GM19372 (cell line): Measurements from ENCODE around the gene SYCE3.

Experiments
- ATAC-seq: cut with Tn5 transposase; IDR thresholded peaks from one replicate; pipeline ENCODE4 v1.9.1; 2021; ENCODE audit warnings: mild to moderate bottlenecking, low read depth, moderate library complexity; ENCODE audit not compliant: unreplicated experiment

SYCE3 gene

DNA sequence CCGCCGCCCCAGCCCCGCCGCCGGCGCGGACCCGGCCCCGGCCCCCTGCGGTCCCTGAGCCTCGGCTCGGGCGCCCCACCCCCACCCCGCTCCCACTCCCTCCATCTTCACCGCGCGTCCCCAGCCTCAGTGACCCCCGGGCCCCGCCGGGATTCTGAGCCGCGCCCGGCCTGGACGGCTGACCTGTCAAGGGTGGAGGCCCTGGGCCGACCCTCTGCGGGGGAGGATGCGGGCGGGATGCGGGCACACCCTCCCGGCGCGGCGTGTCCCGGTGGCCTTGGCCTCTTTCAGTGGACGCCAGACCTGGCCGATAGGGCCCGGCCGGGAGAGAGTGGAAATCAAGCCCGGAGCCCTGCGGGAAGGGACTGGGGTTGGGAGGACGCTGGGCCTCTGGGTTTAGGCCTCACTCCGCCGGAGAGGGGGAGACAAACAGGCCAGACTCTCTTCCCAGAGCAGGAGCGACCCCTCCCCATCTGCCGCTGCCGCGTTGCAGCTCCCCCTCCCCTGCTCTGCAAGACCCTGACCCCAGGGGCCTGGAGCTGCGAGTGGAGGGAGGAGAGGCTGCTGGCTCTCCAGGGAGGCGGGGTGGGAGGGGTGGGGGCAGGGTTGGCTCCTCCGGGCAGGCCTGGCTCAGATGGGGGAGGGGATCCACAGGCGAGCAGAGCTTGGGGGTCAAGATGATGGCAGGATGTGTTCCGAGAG is 38.4 kb upstream of the SYCE3 start:
- no peak for ATAC-seq

DNA sequence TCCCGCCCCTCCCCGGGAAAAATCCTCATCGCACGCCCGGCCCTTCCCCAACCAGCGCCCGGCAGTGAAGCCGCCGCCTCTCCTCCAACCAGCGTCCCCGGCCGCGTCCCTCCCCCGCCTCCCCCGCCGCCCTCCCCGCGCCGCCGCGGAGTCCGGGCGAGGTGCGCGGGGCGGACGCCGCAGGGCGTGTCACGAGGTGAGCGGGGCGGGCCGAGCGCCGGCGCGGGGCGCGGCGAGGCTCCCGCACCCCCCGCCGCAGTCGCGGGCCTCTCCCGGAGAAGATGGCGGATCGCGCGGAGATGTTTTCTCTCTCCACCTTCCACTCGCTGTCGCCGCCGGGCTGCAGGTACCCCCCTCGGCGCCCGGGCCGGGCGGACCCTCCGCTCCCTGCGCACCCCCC is 37.8 kb upstream of the SYCE3 start, which contains the start of gene MAPK8IP2:
TSS of gene MAPK8IP2 (plus strand) at position 256 of the 400 bp plus-strand sequence. CDS start at position 282, 26 bp downstream.
- ATAC-seq = no peak

DNA sequence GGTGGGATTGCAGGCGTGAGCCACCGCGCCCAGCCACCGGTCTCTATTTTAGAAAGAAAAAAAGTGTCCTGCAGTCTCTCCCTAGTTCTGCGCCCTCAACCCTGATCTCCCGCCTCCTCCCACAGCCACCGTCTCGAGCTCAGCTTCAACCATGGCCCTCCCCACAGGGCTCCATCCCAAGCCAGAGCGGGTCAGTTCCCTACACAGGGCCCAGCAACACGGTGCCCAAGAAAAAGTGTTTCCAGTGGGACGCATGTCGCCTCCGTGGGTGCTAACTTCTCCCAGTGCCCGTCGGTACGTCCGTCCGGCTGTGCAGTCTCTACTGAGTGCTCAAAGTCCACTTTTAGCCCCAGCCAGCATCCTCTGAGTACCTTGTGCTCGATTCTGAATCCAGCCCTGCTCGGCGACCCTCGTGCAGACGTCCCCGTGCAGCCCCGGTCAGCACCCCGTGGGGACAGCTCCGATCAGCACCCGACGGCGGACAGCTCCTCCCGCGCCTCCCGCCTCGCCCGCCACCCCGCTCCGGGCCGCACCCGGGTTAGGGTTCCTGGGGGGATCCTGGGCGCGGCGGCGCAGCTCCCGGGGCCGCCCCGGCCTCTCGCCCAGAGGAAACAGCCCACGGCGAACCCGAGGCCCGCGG is 37.2 kb upstream of the SYCE3 start:
- ATAC-seq = no peak

DNA sequence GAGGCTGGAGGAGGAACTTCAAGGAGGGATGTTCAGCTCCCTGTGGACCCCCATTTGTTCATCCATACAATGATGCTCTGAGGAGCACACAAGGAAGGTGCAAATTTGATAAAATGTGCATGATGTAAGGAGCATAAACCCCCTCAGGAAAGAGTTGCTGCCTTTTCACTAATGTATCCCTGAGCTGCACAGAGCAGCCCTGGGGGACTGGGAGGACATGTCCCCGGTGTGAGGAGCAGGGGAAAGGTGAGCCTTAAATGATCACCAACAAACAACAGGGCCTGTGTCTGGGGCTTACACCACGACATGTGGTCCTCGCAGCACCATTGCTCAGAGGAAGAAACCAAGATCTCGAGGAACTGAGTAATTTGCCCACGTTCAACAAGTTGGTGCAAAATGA is 34.4 kb upstream of the SYCE3 start:
- ATAC-seq = no peak

DNA sequence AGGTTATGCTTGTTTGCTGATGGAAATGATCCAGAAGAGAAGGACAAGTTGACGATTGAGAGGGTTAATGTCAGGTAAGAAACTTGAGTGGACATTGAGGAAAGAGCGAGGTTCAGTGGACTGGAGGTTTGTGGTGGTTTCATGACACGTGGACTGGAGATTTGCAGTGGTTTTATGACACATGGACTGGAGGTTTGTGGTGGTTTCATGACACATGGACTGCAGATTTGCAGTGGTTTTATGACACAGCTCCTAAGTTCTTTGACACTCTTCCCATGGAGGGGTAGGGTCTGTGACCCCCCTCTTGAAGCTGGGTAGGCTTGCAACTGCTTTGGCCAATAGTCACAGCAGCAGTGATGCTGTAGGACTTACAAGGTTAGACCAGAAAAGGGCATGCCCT is 32.5 kb upstream of the SYCE3 start:
- no peak for ATAC-seq

DNA sequence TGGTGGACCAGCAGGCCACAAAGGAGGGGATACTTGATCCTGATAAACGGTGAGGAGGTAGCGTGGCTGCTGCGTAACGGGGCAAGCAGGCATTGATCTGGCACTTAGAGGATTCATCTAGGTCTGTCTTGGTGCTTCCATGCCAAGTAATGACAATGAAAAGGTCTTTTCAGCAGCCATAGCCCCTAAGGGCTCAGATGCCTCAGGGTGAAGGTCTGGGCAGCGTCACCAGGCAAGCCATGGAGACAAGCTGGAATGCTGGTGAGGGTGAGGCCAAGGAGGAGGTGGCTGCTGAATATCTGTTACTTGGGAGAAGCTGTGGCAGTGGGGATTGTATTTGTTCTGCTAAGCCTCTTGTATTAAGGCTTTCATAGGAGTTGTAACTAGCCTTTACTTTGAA is 24.7 kb upstream of the SYCE3 start:
- ATAC-seq = no peak

DNA sequence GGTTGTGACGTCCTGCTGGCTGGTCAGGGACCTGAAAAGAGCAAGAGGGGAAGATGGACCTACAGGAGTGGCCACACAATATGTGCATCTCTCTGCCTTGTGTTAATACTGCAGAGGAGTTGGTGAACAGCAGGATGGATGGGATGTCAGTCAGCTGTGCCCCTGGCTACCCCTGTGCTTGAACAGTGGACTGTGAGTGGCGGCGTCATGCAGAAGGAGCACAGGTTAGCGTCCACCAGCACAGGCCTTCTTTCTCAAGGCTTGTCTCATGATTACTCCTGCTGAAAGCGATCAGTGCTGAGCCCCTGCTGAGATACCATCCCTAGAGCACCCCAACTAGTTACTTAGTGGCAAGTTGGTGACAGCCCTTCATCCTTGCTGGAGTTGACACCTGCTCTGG is 23.7 kb upstream of the SYCE3 start:
- ATAC-seq = no peak

DNA sequence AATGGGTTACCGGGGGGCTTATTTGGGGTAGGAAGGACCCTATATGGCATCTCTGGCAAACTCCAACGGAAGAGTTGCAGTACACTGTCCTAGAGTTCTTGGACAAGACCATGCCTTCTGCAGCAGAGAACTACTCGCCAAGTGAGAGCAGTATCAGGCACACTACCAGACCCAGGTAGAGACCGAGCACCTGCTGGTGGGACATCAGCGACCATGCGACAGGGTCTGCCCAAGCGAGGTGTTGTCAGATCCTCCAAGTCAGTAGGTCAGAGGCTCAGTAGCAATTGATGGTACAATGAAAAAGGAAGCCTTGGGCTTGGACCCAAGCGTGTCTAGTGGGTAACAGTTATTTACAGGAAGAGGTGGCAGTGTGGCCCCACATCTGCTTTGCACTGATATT is 23.1 kb upstream of the SYCE3 start:
- ATAC-seq = no peak

DNA sequence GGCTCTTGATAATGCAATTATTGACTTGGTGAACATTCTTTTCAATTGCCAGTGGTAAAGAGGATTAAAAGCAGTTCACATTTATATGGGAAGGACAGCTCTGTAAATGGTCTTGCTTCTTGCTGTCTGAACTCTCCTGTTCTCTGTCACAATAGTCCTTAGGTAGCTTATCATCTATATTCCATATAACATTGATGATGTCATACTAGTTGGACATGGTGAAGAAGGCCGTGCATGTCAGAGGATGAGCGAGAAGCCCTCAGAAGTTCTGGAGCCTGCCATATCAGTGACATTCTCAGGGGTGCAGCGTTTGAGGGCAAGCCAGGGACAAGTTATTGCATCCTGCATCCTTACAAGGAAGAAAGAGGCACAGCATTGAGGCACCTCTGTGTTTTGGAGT is 22.5 kb upstream of the SYCE3 start:
- no peak for ATAC-seq

DNA sequence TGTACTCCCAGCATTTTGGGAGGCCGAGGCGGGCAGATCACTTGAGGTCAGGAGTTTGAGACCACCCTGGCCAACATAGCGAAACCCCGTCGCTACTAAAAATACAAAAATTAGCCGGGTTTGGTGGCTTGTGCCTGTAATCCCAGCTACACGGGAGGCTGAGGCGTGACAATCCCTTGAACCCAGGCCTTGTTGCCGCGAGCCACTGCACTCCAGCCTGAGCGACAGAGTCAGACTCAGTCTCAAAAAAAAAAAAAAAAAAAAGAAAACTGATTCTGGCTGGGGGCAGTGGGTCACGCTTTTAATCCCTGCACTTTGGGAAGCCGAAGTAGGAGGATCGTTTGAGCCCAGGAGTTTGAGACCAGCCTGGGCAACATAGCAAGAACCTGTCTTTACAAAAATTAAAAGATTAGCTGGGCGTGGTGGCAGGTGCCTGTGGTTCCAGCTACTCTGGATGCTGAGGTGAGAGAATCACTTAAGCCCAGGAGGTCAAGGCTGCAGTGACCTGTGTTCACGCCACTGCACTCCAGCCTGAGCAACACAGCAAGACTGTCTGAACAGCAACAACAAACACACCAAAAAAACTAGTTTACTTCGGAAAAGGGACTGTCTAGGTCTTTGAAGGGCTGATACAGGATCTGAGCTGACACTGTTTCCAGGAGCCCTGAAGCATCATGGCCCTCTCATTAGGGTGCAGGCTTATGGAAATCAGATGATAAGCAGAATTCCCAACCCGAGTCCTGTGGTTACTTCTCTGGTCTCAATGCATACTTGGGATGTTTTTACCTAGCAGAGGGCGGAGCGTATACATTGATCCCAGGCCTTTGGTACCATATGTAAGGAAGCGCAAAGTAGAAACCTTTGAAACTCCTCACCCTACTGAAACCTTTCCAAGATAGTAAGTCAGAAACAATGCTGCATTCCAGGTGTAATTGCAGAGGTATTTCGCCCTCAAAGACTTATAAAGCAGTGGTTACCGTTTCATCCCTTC is 21.7 kb upstream of the SYCE3 start:
- ATAC-seq = no peak

DNA sequence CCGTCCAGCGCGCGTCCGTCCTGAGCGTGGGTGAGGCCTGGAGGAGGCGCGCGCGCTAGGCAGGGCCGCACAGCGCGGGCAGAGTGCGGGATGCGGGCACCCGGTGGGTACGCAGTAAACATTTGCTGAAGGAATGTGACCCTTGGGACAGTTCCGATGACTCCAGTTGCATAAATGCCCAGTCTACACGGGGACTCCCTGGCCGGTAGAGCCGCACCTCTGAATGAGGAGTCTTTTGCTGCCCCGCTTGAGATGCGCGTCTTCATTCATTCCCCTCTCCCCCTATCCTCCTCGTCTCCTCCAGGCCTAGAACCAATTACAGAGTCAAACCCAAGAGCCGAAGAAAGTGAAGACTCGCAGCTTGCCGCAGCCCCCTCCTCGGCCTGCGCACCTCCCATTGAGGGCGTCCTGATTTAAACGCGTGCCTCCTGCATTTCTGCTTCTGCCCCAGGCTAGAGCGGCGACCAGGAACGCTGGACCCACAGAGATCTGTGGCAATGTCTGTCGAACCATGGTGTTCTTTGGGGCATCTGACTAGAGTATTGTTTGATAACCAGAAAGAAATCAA is 20.7 kb upstream of the SYCE3 start:
- peak; percentile 22 for ATAC-seq

DNA sequence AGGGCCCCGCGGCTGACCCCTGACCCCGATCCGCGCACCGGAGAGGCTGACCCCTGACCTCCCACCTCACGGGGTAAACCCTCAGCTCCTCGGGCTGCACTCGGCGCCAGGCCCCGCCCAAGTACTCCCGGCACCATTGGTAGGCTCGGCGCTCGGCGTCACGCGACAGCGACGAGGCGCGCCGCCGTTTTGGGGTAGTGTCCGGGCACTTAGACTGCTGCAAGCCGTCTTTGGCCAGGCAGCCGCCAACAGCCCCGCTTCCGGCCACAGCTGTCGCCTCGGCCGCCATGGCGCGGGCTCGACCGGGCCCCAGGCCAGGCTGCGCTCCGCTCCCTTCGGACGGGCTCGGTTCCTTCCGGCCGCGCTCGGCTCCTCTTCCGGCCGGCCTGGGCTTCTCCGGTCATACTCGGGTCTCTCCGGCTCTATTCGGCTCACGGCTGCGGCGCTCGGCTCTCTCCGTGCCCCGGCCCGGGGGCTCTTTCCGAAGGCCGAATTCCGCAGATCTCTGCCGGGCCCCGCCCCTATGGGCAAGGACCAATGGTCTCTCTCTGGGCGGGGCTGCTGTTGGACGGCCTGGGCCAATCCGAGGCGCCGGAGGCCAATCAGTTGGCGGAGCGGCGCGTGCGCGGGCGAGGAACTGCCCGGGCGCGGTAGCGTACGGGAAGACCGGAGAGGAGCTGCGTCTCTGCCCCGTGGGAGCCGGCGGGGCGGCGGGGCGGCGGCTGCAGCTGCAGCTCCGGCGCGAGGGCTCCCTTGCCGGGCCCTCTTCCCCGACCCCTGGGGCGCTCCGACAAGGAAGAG is 20.0 kb upstream of the SYCE3 start, which contains the start of gene CHKB:
TSS of gene CHKB (minus strand) at position 357 of the 801 bp plus-strand sequence. CDS start at position 289, 68 bp downstream.
- ATAC-seq = peak; percentile 89

DNA sequence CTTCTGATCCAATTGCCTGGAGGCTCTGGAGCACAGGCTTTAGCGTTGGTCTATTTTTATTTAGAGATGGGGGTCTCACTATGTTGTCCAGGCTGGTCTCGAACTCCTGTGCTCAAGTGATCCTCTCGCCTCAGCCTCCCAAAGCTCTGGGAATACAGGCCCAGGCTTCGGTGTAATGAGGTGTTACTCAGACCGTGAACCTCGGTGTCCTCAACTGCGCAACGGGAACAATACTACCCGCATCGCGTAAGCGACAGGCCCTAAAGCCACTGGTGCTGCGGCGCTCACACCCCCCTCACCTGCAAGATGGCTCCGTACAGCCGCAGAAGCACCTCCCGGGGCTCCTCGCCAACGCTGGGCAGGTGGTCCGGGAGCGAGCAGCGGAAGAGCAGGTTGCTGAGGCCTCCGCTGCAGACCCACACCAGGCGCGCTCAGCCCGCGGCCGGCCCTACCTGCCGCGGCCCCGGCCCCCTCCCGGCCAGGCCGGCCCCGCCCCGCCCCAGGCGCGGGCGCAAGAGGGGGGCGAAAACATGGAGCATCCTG is 19.3 kb upstream of the SYCE3 start:
- peak; percentile 2 for ATAC-seq

DNA sequence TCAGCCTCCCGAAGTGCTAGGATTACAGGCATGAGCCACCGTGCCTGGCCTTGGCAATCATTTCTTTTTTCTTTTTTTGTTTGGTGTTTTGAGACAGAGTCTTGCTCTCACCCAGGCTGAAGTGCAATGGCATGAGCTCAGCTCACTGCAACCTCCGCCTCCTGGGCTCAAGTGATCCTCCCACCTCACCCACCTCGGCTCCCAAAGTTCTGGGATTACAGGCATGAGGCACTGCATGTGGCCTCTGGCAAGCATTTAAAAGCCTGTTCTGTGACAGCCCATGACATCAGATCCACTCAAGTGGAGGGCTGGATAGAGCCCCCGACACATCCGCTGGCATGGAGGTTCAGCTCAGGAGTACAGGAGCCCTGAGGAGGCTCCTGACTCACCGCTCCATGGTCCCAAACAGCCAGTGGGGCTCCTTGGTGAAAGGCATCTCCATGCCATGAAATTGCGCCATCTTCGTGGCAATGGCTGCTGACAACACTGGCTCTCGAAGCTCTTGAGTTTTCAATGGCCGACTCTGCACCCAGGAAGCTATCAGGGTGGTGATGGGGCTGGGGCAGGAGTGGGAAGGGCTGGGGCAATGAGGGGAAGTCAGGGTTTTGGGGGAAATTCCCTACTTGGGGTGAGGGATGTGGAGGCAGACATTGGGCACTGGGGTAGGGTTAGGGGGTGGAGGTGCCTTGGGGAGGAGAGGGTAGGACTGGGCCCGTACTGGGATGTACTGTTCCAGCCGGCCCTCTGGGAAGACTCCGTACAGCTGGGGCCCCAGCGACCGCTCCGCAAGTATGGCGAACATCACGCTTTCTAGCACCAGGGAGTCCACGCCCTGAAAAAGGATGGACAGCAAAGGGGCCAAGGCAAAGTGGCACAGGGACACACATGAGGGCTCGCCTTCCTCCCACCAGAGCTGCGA is 18.6 kb upstream of the SYCE3 start:
- ATAC-seq = no peak

DNA sequence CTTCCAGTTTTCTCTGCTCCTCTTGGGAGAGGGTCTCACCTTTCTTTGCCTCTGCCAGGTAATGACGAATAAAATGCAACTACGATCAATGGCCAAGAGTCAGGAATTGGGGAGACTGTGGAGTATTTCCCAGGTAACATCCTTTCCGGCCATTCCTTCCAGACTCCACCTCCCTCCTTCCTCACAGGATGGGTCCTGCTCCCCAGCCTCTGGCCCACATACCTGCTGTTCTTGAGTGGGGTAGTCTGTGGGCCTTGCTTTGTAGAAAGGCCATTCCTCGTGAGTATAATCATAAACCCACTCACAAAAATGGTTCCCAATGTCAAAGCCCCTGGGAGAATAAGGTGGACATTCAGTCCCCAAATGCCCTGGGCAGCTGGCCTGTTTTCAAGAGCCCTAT is 17.0 kb upstream of the SYCE3 start:
- no peak for ATAC-seq

DNA sequence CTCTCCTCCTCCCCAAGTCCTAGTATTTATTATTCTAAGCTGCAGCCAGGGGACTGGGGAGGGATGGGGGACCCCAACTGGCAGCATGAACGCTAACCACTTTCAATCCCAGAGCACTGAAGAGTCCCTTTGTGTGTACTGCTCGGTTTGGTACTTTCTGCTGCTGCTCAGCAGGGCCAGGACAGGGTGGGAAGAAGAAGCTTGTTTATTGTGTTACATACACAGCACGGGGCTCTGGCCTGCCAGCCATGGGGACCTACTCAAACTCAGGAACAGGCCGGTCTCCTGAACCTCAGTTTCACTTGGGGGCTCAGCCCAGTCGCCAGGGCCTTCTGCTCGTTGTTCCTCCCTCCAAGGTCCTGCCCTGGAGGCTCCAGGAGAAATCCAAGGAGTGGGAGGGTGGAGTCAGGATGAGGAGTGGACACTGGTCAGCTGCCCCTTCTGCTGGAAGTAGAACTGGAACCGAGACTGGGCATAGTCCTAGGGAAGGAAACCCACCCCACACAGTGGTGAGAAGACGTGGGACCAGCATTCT is 16.1 kb upstream of the SYCE3 start:
- ATAC-seq = no peak

DNA sequence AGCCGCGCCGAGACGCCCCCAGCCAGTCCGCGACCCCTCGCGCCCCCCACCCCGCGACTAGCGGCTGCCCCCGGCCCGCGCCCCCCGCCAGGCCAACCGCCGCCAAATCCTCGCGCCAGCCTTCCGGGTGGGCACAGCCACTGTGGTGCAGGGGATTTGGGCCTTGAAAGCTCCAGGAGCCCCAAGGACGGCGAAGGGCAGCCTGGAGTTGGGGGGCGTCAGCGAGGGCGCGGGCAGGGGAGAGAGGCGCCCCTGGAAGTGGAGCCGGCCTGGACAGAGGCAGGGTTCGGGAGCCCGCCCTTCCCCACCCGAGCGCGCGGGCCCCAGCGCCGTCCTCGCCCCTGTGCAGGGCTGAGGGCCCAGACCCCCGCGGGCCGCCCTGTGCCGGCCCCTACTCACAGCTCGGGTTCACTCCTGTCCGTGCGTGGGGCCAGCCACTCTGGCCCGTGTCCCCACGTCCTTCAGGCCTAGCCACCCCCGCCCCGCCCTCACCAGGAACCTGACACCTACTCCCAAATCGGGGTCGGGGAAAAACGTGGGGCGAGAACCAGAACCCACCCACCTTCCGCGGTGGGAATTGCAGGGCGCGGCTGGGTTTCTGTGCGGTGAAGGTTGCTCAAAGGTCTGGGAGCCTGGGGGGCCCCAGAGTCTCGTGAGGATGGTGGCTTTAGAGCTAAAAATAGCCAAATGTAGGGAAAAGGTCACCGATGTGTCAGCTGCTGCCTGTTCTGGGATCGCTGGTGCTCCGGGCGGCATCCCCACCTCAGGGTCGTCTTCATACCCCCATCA is 15.5 kb upstream of the SYCE3 start, which contains the start of gene CPT1B:
TSS of gene CPT1B (minus strand) at position 441 of the 789 bp plus-strand sequence. CDS start 512 bp downstream, outside the sequence.
- no peak for ATAC-seq

DNA sequence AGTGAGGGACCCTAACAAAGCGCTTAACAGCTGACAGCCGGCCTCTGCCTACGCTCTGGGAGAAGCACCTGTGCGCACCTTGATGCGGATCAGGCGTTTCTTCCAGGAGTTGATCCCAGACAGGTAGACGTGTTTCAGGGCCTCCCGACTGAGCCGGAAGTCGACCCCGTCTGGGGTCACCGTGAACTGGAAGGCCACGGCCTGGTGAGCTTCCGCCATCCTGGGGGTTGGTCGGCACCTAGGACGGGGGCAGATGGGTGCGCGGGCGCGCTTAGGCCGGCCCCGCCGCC is 14.9 kb upstream of the SYCE3 start:
- no peak for ATAC-seq
